ENCODE measurements around the gene ATP8B1.
"Not testable (repeated sequence)": the region's sequence is repeated elsewhere in the genome, so short reads cannot be mapped to it uniquely, and the experiment has no call there.

ATP8B1 gene

GRCh38 chr18:57651914-57652313 is 151.2 kb downstream of the ATP8B1 start:
- DNase-seq = no peak

- DNase-seq = no peak
Observed at GRCh38 chr18:57649556-57650500, 153.3 kb downstream of the ATP8B1 start.

GRCh38 chr18:57648414-57648813 is 154.7 kb downstream of the ATP8B1 start:
- no peak for DNase-seq

GRCh38 chr18:57644540-57644939 is 158.6 kb downstream of the ATP8B1 start:
- DNase-seq = no peak

GRCh38 chr18:57643726-57644125 is 159.4 kb downstream of the ATP8B1 start:
- DNase-seq = not testable (repeated sequence)

GRCh38 chr18:57642462-57642861 is 160.7 kb downstream of the ATP8B1 start:
- not testable (repeated sequence) for DNase-seq

- no peak for DNase-seq
Observed at GRCh38 chr18:57640749-57641148, 162.4 kb downstream of the ATP8B1 start.

GRCh38 chr18:57640236-57640635 is 162.9 kb downstream of the ATP8B1 start:
- no peak for DNase-seq

- no peak for DNase-seq
Observed at GRCh38 chr18:57635003-57635822, 167.9 kb downstream of the ATP8B1 start.

GRCh38 chr18:57631697-57632096 is 171.4 kb downstream of the ATP8B1 start:
- DNase-seq = no peak

- DNase-seq = no peak
Observed at GRCh38 chr18:57630754-57631595, 172.1 kb downstream of the ATP8B1 start.

GRCh38 chr18:57630002-57630753 is 172.9 kb downstream of the ATP8B1 start:
- peak; percentile 89 for DNase-seq

- DNase-seq = no peak
Observed at GRCh38 chr18:57629422-57629821, 173.7 kb downstream of the ATP8B1 start.

GRCh38 chr18:57627488-57627887 is 175.6 kb downstream of the ATP8B1 start:
- DNase-seq = no peak

GRCh38 chr18:57624988-57625387 is 178.1 kb downstream of the ATP8B1 start:
- DNase-seq = no peak

- no peak for DNase-seq
Observed at GRCh38 chr18:57621246-57621604, 181.9 kb downstream of the ATP8B1 start.

GRCh38 chr18:57619876-57620275 is 183.2 kb downstream of the ATP8B1 start:
- DNase-seq = no peak

- DNase-seq = no peak
Observed at GRCh38 chr18:57618910-57619309, 184.2 kb downstream of the ATP8B1 start.

- no peak for DNase-seq
Observed at GRCh38 chr18:57603871-57604270, 199.2 kb downstream of the ATP8B1 start.
